HK-2 (cell line): Measurements from ENCODE around the gene HOXC5.

Source experiments
- DNase-seq: peaks from one replicate; pipeline ENCODE4 v3.0.0-alpha.2; 2018; ENCODE audit not compliant: unreplicated experiment

HOXC5 gene

GRCh38 chr12:54032627-54033100 is at the start of gene HOXC5:
HOXC5 (plus strand) TSS chr12:54033050; CDS start chr12:54033123, 73 bp downstream.
- DNase-seq, result peak; percentile 75

DNA sequence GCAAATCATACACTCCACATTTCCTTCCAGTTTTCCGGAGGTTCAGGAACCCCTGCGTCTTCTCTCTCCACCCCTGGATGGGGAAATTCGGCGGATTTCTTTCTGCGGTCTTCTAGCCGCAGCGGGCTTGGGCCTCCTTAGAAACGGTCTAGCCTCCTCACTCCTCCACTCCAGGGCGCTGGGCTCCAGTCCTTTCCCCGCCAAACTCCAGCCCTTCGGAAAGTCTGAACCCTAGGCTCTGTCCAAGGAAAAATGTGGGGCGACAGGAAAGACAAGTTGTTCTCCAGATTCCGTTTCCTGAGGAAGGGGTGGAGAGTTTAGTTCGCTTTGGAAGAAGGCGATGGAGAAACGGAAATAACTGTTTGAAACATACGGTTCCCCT is 49.3 kb upstream of the HOXC5 start:
- DNase-seq, result no peak

GRCh38 chr12:53983950-53984572 is 48.8 kb upstream of the HOXC5 start:
- DNase-seq, result no peak

DNA sequence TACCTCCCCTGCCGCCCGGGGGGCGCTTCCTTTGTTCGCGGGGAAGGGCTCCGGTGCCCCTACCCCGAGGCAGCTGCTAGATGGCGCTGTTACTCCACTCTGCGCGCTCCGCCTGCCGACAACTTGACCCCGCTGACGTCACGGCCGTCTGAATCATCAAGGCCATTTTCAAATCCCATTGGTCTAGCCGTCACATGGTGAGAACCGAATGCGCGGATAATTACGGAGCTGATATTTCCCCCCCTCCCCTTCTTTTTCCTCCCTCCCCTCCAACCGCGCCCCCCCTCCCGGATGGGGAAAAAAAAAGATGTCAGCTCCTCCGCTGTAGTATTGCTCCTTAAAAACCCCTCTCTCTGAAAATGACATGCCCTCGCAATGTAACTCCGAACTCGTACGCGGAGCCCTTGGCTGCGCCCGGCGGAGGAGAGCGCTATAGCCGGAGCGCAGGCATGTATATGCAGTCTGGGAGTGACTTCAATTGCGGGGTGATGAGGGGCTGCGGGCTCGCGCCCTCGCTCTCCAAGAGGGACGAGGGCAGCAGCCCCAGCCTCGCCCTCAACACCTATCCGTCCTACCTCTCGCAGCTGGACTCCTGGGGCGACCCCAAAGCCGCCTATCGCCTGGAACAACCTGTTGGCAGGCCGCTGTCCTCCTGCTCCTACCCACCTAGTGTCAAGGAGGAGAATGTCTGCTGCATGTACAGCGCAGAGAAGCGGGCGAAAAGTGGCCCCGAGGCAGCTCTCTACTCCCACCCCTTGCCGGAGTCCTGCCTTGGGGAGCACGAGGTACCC is 47.8 kb upstream of the HOXC5 start, which contains the start of gene HOXC10:
Gene HOXC10, plus strand, starts transcription at position 246 of the 791 bp plus-strand sequence. Its CDS starts 114 bp downstream, at position 360.
- DNase-seq, result peak; percentile 93

DNA sequence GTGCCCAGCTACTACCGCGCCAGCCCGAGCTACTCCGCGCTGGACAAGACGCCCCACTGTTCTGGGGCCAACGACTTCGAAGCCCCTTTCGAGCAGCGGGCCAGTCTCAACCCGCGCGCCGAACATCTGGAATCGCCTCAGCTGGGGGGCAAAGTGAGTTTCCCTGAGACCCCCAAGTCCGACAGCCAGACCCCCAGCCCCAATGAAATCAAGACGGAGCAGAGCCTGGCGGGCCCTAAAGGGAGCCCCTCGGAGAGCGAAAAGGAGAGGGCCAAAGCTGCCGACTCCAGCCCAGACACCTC is 47.2 kb upstream of the HOXC5 start:
- DNase-seq, result no peak

- peak; percentile 68 for DNase-seq
Observed at GRCh38 chr12:53985994-53986685, 46.7 kb upstream of the HOXC5 start.

- DNase-seq, result no peak
Observed at GRCh38 chr12:53986686-53987483, 46.0 kb upstream of the HOXC5 start.

DNA sequence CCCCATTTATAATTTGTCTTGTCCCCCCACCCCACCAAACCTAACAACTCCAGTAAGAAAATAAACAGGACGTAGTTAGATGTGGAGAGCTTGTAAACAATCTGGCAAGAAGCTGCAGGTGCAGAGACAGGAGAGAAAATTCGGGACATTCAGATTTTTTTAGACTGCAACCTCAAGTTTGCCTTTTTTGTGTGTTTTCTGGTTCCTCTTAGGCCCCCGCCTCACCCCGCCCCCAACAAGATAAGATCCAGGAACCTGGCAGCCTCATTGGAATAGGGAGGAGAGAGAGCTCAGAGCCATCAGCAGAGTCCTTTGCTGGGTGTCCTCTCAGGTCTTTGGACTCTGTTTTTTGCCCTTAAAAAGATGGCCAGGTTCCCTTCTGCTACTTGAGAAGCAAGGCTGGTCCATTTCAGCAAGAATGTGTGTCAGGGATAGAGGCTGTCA is 45.0 kb upstream of the HOXC5 start:
- no peak for DNase-seq

DNA sequence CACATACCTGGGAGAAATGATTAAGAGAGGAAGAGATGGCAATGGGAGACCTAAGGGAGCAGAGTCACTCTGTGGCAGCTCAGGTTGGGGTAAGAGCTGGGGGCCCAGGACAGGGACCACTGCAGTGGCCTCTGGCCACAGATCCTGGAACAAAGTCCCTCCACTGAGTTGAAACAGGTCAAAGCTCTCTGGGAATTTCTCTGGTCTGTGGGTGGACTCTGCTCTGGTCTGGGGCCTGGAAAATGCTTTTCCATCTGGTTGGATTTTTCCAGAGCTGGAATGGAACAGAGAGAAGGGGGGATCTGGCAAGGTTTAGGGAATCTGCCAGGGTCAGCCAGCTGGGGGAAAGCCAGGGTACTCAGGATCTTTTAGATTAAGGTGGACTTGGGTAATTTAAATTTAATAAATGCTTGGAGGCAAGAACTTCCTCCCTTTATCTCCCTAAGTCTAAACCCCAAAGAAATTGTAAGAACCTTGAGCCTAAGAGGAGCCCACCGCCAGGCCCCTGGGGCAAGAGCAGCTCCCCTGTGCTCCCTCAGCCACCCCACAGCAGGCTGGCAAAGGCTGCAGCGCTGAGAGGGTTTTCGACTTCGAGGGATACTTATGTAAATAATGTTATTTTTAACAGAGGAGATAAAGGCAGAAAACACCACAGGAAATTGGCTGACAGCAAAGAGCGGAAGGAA is 44.2 kb upstream of the HOXC5 start:
- no peak for DNase-seq

- DNase-seq, result no peak
Observed at GRCh38 chr12:53989227-53990113, 43.4 kb upstream of the HOXC5 start.

DNA sequence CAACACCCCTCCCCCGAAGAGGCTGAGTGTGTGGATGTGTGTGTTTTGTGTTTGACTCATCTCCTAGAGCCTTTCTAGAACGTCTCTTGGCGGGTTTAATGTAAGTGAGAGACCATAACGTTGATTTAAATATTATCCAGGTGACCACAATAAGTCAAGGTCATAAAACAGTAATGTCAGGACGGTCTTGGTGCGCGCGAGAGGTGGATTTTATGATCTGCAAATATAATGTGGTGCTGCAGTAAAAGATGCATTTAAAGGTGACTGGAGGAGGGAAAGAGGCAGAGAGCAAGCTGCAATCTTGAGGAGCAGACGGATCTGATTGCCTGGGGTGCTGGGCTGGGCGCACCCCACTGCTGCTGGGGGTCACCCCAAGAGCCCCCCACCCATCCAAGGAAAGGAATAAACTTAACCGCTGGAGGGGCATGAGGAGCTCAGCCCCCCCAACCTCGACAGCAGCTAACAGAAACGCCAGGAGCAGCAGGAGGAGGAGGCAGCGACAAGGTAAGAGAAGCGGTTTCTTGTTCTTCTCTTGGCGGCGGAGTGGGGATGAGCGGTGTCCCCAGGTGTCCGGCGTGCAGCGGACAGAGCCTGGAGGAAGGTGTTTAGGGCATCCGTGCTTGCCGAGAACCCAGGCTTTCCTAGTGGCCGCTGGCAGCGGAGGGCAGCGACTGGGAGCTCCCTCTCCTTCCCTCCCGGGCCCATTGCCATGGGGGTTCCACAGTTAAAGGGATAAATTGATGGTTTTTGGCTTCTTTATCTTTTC is 42.4 kb upstream of the HOXC5 start:
- no peak for DNase-seq

GRCh38 chr12:53991077-53991460 is 41.8 kb upstream of the HOXC5 start:
- no peak for DNase-seq

- no peak for DNase-seq
Observed at GRCh38 chr12:53992377-53992889, 40.4 kb upstream of the HOXC5 start.

DNA sequence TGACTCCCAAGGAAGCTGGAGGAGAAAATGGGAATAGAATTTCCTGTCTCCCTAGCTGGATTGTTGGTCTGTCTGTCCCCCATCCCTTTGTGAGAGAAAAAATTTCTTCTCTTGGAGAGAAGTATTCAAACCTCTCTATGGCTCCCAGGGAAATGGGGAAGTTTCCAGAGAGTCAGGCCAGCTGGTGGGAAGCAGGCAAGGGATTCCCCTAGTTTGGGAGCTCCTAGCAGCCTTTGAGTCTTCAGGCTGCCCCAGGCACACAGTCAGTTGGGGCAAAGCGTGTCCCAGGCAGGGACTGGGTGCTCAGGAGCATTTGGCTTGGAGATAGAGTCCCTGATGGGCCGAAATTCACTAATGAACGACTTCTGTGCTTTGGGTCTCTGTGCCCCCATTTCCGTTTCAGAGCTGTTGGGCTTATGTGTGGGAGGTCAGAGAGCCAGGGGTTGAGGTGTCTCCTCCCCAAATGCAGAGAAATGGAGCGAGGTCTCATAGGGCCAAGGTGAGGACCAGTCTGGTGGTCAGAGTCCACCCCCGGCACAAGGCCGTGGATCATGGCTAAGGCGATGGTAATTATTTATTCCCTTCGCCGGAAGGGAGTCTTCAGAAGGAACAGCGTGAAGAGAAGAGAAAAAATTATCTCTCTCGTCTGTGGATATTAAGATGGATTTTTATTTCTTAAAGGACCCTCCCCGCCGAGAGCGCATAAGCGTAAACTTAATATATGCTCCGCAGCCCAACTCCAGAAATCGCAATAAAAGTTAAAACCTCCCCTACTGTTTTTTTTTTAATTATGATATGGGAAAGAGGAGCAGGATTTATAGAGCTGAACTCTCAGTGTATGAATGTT is 39.5 kb upstream of the HOXC5 start:
- DNase-seq, result no peak

DNA sequence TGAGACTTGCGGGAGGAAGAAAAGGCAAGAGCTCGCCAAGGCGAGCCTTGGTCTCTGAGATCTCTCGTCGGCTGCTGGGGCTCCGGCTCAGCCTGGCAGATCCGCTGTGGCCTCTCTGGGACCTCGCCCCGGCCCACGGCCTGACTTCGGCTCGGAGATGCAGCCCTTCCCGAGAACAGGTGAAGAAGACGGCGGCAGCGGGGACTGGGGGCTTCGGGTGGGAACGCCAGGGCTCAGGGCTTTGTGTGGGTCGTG is 38.9 kb upstream of the HOXC5 start:
- DNase-seq, result no peak

DNA sequence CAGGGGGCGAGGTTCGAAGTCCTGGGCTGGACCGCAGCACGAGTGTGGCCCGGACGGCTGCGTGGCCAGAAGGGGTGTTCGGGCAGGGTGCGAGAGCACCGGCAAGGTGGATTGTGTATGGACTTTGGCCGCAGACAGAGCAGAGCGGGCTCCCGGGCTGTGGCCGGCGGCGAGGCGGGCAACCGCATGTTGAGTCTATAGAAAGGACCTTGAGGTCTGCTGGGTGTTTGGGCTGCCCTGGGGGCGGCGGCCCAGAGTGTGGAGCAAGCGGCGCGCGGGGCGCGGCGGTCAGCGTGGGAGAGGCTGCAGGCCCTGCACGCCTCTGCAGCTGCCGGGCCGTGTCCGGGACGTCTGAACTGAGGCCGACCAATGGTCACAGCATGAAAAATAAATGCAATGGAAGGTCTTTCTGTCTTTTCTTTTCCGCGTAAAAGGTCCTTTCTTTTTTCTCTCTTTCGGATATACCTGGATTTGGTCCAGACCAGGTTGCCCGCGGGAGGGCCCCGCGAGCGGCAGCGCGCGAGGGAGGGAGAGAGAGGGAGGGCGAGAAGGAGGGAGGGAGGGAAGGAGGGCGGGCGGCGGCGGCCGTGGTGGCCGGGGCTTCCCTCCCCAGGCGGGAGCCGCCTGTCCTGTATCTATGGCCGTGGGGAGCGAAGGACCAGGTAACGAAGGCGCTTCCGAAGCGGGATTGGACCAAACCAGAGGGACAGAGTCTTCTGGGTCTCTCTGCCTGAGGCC is 38.4 kb upstream of the HOXC5 start:
- DNase-seq, result peak; percentile 57

GRCh38 chr12:53995002-53995377 is 37.9 kb upstream of the HOXC5 start:
- no peak for DNase-seq
